K562 (cell line): ENCODE measurements around the gene LRIT3. TPM values are rescaled to one million over a fixed set of nuclear protein-coding genes. Genes with fewer than 3 reads are reported as not detected.

Experiments
- EP400 ChIP-seq: fragments of 450-650 bp; IDR thresholded peaks from 2 replicates; pipeline ENCODE4 v1.6.1; 2017; ENCODE audit warnings: antibody characterized with exemption, mild to moderate bottlenecking, moderate library complexity
- GTF2E2 ChIP-seq: fragments of 200-800 bp; sonication (Bioruptor generic); IDR thresholded peaks from 2 replicates; pipeline ENCODE4 v1.6.1; 2016; ENCODE audit warnings: missing genetic modification characterization, missing compliant biosample characterization
- HDAC6 ChIP-seq: IDR thresholded peaks from 2 replicates; pipeline ENCODE4 v1.6.1; 2012; ENCODE audit warnings: low read depth, mild to moderate bottlenecking, control low read depth, inconsistent platforms, low read length, moderate library complexity
- MYC ChIP-seq, 2 experiments: fragments of 250-450 bp in 1 of 2; sonication (Bioruptor Pico) in 1 of 2; IDR thresholded peaks; 2 replicates each; pipeline versions ENCODE4 v1.5.1 to v1.6.1; 2012 to 2021; ENCODE audit warnings: low read depth in 2 of 2, borderline replicate concordance in 1 of 2, improper control_type of control experiment in 1 of 2, low read length in 1 of 2, mild to moderate bottlenecking in 1 of 2, moderate library complexity in 1 of 2
- NR4A1 ChIP-seq, 2 experiments: fragments of 250-450 bp in 1 of 2; fragments of 450-650 bp in 1 of 2; sonication (Bioruptor Pico) in 1 of 2; IDR thresholded peaks; 2 replicates each; pipeline versions ENCODE4 v1.4.0 to v1.6.1; 2016 to 2020; ENCODE audit warnings: mild to moderate bottlenecking in 2 of 2, missing compliant biosample characterization in 1 of 2, missing genetic modification characterization in 1 of 2, moderate library complexity in 1 of 2
- NRF1 ChIP-seq, 2 experiments: fragments of 450-650 bp; IDR thresholded peaks in 1 of 2; conservative IDR thresholded peaks in 1 of 2; 2 replicates each; pipeline ENCODE4 v1.6.1; 2014; ENCODE audit warnings: mild to moderate bottlenecking in 2 of 2
- POLR2H ChIP-seq: IDR thresholded peaks from 2 replicates; pipeline ENCODE4 v1.6.1; 2016; ENCODE audit warnings: missing genetic modification characterization, low read depth, mild to moderate bottlenecking, control low read depth, missing compliant biosample characterization, moderate library complexity
- PTRF ChIP-seq: fragments of 450-650 bp; IDR thresholded peaks from 2 replicates; pipeline ENCODE4 v1.6.1; 2016; ENCODE audit warnings: mild to moderate bottlenecking, missing genetic modification characterization, missing compliant biosample characterization
- RCOR1 ChIP-seq, 2 experiments: IDR thresholded peaks; 2 replicates each; pipeline ENCODE4 v1.6.1; 2012; ENCODE audit warnings: low read depth in 2 of 2, low read length in 2 of 2, borderline replicate concordance in 1 of 2, improper control_type of control experiment in 1 of 2
- SMAD3 ChIP-seq: fragments of 450-650 bp; formaldehyde crosslinking; conservative IDR thresholded peaks from 2 replicates; pipeline ENCODE4 v1.4.0; 2020; ENCODE audit warnings: mild to moderate bottlenecking
- ZBTB26 ChIP-seq: fragments of 450-650 bp; formaldehyde crosslinking; IDR thresholded peaks from 2 replicates; pipeline ENCODE4 v1.4.0; 2022; ENCODE audit warnings: missing genetic modification characterization
- ZBTB33 ChIP-seq: sonication (generic); formaldehyde crosslinking; IDR thresholded peaks from 2 replicates; pipeline ENCODE4 v1.8.1; 2023; ENCODE audit warnings: mild to moderate bottlenecking, missing genetic modification reagents
- ZNF445 ChIP-seq: fragments of 250-450 bp; sonication (Bioruptor Pico); IDR thresholded peaks from 2 replicates; pipeline ENCODE4 v1.4.0; 2020; ENCODE audit warnings: low read depth, mild to moderate bottlenecking, moderate library complexity
- polyA plus RNA-seq, 8 experiments: library from polyadenylated mRNA; depleted of rRNA in 4 of 8; stranded (reverse) in 5 of 8; unstranded in 3 of 8; fragments of >200 nt; fragmentation: Nextera tagmentation in 2 of 8; fragmentation: Illumina TruSeq in 1 of 8; extraction: Ambion mirVana in 2 of 8; extraction: Trizol in 1 of 8; gene quantifications; 2 replicates each; pipeline versions ENCODE4 v1.2.1 to v1.2.3, GENCODE V29; 2011 to 2014; ENCODE audit warnings: inconsistent platforms in 1 of 8, missing spikeins in 1 of 8
- total RNA-seq, 7 experiments: library from RNA; depleted of rRNA in 6 of 7; stranded (reverse); fragments of >200 nt in 6 of 7; fragmentation: Illumina TruSeq in 2 of 7; extraction: Trizol in 2 of 7; gene quantifications; 2 replicates each; pipeline versions ENCODE4 v1.2.1 to v1.2.3, GENCODE V29; 2011 to 2021; ENCODE audit warnings: low replicate concordance in 1 of 7
- TF ChIP-seq, protein P1 (sequence below), 2 experiments: fragments of 450-650 bp; IDR thresholded peaks; 2 replicates each; pipeline ENCODE4 v1.6.1; 2016; ENCODE audit warnings: mild to moderate bottlenecking in 2 of 2, borderline replicate concordance in 1 of 2, low read depth in 1 of 2, moderate library complexity in 1 of 2

Gene LRIT3
- total and polyA plus RNA-seq, 9 of the 15 experiments (the other 6 are each of a cell fraction or from before 2014, with no cell fraction given) = 0.04 to 0.10 (median 0.04) TPM; not detected in 4

GRCh38 chr4:109873791-109874514 is 26.0 kb downstream of the LRIT3 start (continued):
- TF ChIP-seq, protein P1, sequence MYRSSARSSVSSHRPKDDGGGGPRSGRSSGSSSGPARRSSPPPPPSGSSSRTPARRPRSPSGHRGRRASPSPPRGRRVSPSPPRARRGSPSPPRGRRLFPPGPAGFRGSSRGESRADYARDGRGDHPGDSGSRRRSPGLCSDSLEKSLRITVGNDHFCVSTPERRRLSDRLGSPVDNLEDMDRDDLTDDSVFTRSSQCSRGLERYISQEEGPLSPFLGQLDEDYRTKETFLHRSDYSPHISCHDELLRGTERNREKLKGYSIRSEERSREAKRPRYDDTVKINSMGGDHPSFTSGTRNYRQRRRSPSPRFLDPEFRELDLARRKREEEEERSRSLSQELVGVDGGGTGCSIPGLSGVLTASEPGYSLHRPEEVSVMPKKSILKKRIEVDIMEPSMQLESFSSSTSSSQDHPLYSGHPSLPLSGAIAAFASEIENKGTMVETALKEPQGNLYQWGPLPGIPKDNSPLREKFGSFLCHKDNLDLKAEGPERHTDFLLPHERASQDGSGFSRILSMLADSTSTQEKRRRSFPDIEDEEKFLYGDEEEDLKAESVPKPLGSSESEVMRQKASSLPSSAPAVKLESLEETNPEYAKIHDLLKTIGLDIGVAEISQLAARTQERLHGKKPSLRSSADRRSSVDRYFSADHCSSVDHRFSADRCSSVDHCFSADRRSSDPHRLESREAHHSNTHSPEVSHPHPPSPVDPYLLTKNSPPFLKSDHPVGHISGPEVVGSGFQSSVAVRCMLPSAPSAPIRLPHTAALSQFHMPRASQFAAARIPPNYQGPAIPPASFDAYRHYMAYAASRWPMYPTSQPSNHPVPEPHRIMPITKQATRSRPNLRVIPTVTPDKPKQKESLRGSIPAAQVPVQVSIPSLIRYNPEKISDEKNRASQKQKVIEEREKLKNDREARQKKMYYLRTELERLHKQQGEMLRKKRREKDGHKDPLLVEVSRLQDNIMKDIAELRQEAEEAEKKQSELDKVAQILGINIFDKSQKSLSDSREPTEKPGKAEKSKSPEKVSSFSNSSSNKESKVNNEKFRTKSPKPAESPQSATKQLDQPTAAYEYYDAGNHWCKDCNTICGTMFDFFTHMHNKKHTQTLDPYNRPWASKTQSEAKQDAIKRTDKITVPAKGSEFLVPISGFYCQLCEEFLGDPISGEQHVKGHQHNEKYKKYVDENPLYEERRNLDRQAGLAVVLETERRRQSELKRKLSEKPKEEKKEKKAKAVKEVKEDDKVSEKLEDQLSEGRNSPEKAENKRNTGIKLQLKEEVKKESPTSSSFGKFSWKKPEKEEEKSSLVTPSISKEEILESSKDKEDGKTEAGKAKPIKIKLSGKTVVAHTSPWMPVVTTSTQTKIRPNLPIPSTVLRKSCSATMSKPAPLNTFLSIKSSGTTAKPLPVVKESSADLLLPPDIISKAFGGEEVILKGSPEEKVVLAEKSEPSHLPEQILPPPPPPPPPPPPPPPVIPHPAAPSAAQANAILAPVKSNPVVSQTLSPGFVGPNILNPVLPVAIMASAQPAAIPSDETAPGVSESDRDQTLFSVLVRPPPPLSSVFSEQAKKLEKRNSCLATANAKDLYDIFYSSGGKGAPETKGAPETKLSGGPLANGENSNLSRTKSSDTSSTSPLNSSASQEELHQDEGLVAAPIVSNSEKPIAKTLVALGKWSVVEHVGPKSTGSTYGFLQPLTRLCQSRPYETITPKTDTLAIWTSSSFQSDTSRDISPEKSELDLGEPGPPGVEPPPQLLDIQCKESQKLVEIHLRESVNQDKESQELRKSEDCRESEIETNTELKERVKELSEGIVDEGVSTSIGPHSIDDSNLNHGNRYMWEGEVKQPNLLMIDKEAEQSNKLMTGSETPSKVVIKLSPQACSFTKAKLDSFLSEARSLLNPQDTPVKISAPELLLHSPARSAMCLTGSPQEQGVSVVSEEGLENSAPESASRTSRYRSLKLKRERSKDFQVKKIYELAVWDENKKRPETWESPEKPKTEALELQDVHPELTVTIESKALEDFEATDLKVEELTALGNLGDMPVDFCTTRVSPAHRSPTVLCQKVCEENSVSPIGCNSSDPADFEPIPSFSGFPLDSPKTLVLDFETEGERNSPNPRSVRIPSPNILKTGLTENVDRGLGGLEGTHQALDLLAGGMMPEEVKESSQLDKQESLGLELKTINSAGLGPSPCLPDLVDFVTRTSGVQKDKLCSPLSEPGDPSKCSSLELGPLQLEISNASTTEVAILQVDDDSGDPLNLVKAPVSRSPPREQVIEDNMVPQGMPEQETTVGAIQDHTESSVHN (IDR thresholded peaks at IDR 0.05; ENCODE audit: borderline replicate concordance in 1 of 2, low read depth in 1 of 2) = no peak
- 0 out of 2 replicates have a peak, but pooled peaks have one; percentile 42 for TF ChIP-seq SMAD3 (CRISPR knock-in tag)
- no peak for TF ChIP-seq ZBTB33 (CRISPR knock-in tag)
- TF ChIP-seq ZBTB26 (CRISPR knock-in tag) = no peak
- TF ChIP-seq POLR2H (tag) = peak; percentile 87
- peak; percentile 37; the same call in 1 of the 2 replicates for TF ChIP-seq GTF2E2 (tag)
- TF ChIP-seq HDAC6 = no peak
- peak in 1 of 2 experiments; percentile 29; a peak in 1 of 4 replicates for TF ChIP-seq NRF1 (conservative IDR thresholded peaks at IDR 0.05 in 1 of 2, IDR thresholded peaks at IDR 0.05 in 1 of 2)
- TF ChIP-seq ZNF445 (CRISPR knock-in tag) = no peak
- peak; percentile 63 for TF ChIP-seq MYC (IDR thresholded peaks at IDR 0.05; ENCODE audit: low read depth, low read length)
- no peak for TF ChIP-seq MYC (CRISPR knock-in tag; IDR thresholded peaks at IDR 0.05; ENCODE audit: borderline replicate concordance, low read depth)
- TF ChIP-seq PTRF (tag) = 0 out of 2 replicates have a peak, but pooled peaks have one; percentile 17
- 0 out of 2 replicates have a peak, but pooled peaks have one; percentile 32 for TF ChIP-seq EP400
- TF ChIP-seq NR4A1 (CRISPR knock-in tag; IDR thresholded peaks at IDR 0.05) = no peak
- peak; percentile 87 for TF ChIP-seq NR4A1 (tag; IDR thresholded peaks at IDR 0.05)
- TF ChIP-seq RCOR1 (IDR thresholded peaks at IDR 0.05; ENCODE audit: borderline replicate concordance in 1 of 2, low read depth in 2 of 2, low read length in 2 of 2) = peak in 1 of 2 experiments; percentile 68; a peak in 1 of 4 replicates
